GM10266 (cell line): Measurements from ENCODE around the gene TAAR6.

Experiments
- DNase-seq: peaks from one replicate; pipeline ENCODE4 v3.0.0; 2012; ENCODE audit errors: extremely low spot score
- CTCF ChIP-seq: IDR thresholded peaks from 2 replicates; pipeline ENCODE4 v1.5.1; 2012; ENCODE audit warnings: mild to moderate bottlenecking, low read depth; ENCODE audit not compliant: control insufficient read depth, insufficient read depth; ENCODE audit errors: missing control alignments

The TAAR6 gene

GRCh38 chr6:132566404-132566803 lies 3.7 kb upstream of the TAAR6 start:
- TF ChIP-seq CTCF: no peak
- DNase-seq: no peak

- no peak for TF ChIP-seq CTCF
- DNase-seq: no peak
Measured at GRCh38 chr6:132567566-132567965, 2.6 kb upstream of the TAAR6 start.

GRCh38 chr6:132568611-132569010 lies 1.5 kb upstream of the TAAR6 start:
- DNase-seq: no peak
- no peak for TF ChIP-seq CTCF

- no peak for TF ChIP-seq CTCF
- no peak for DNase-seq
Measured at GRCh38 chr6:132569170-132569569, 952 bp upstream of the TAAR6 start.

GRCh38 chr6:132571774-132572173 lies 1.7 kb downstream of the TAAR6 start:
- TF ChIP-seq CTCF: no peak

GRCh38 chr6:132584698-132585097 lies 14.6 kb downstream of the TAAR6 start:
- TF ChIP-seq CTCF: no peak
- DNase-seq: no peak

More at GRCh38 chr6:132571774-132572173, 1.7 kb downstream of the TAAR6 start:
- DNase-seq: no peak

GRCh38 chr6:132587424-132587823 lies 17.3 kb downstream of the TAAR6 start:
- no peak for TF ChIP-seq CTCF
- no peak for DNase-seq
